ENCODE measurements around the gene LDLRAD3.

- TF ChIP-seq CTCF (optimal IDR thresholded peaks at IDR 0.05 in 1 of 3, IDR thresholded peaks at IDR 0.05 in 1 of 3, conservative IDR thresholded peaks at IDR 0.05 in 1 of 3; ENCODE audit: extremely low read depth in 1 of 3, insufficient read depth in 2 of 3, low read length in 3 of 3) (no peak), EZH2 (IDR thresholded peaks at IDR 0.05; ENCODE audit: low read length) (no peak)
Measured at GRCh38 chr11:36186340-36187175, 242.7 kb downstream of the LDLRAD3 start.

Measured in keratinocyte (primary cell).